NCI-H82 (cell line): ENCODE measurements around the gene ARRDC1.
"Not testable (repeated sequence)": the region's sequence is repeated elsewhere in the genome, so short reads cannot be mapped to it uniquely, and the experiment has no call there.

Experiments used
- DNase-seq: peaks from one replicate; lab custom pipeline; 2025; lab: John Stamatoyannopoulos, UW

Gene ARRDC1

DNA sequence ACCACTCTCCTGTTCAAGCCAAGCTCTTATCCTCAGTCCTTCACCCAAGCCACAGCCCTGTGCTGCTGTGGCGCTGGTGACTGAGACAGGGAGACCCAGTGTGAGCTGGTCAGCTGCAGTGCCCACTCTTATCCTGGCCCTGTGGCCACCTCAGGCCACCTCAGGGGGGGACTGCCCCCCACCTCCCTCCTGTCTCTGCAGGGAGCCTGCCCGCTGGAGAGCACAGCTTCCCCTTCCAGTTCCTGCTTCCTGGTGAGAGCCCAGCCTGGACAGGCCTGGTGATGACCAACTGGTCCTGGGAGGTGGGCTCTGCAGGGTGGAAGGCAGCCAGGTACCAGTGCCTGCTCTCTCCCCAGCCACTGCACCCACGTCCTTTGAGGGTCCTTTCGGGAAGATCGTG, 7.8 kb downstream of the ARRDC1 start:
- DNase-seq, result no peak

DNA sequence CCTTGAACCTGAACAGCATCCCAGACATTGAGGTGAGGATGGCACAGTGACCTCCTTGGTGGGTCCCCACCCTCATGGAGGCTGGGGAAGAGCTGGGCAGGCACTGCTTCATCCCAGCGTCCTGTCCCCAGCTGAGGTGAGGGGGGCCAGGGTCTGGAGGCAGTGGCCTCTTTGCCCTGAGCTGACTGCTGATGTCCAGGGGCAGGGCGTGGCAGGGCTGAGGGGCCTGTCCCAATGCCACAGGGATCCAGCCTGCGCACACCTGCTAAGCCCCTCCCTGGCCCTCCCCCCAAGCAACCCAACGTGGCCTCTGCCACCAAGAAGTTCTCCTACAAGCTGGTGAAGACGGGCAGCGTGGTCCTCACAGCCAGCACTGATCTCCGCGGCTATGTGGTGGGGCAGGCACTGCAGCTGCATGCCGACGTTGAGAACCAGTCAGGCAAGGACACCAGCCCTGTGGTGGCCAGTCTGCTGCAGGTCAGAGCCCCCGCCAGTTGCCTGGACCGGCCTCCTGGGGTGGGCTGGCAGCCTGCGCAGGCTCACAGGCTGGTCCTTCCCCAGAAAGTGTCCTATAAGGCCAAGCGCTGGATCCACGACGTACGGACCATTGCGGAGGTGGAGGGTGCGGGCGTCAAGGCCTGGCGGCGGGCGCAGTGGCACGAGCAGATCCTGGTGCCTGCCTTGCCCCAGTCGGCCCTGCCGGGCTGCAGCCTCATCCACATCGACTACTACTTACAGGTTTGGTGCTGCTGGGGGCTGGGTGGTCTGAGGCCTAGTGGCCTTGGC, 8.4 kb downstream of the ARRDC1 start:
- no peak for DNase-seq

DNA sequence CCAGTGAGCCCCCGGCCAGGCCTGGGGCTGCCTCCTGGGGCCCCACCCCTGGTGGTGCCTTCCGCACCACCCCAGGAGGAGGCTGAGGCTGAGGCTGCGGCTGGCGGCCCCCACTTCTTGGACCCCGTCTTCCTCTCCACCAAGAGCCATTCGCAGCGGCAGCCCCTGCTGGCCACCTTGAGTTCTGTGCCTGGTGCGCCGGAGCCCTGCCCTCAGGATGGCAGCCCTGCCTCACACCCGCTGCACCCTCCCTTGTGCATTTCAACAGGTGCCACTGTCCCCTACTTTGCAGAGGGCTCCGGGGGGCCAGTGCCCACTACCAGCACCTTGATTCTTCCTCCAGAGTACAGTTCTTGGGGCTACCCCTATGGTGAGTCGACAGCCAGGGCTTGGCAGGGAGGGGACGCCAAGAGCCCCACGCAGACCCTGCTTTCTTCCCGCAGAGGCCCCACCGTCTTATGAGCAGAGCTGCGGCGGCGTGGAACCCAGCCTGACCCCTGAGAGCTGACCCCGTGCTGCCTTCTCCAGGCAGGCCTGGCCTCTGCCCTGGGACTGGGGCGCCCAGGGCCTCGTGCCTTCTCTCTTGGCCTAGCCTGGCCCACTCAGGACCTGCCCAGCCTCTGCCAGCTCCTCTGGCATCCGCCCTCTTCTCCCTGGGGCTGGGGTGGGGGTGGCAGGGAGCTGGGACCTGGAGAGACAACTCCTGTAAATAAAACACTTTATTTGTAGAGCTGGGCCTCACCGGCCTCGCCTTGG, 9.3 kb downstream of the ARRDC1 start:
- DNase-seq, result no peak

DNA sequence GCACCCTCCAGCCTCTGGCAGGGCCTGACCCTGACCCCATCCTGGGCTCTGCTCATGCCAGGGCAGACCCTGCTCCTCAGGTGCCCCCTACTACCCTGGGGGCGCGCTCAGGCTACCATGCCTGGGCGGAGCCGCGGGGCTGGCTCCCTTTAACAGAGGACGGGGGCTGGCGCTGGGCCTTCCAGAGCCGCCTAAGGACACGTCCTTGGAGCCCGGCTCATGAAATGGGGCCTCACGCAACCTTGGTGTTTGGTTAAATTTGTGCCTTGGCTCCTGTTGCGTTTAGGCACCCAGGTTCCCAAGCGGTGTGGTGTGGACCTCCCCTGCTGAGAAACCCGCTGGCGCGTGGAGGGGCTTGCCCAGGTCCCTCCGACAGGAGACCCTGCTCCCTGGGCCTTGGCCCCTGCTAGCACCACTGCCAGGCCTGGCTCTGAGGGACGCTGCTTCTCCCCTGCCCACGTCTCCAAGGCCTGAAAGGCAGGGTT, 9.9 kb downstream of the ARRDC1 start:
- no peak for DNase-seq

DNA sequence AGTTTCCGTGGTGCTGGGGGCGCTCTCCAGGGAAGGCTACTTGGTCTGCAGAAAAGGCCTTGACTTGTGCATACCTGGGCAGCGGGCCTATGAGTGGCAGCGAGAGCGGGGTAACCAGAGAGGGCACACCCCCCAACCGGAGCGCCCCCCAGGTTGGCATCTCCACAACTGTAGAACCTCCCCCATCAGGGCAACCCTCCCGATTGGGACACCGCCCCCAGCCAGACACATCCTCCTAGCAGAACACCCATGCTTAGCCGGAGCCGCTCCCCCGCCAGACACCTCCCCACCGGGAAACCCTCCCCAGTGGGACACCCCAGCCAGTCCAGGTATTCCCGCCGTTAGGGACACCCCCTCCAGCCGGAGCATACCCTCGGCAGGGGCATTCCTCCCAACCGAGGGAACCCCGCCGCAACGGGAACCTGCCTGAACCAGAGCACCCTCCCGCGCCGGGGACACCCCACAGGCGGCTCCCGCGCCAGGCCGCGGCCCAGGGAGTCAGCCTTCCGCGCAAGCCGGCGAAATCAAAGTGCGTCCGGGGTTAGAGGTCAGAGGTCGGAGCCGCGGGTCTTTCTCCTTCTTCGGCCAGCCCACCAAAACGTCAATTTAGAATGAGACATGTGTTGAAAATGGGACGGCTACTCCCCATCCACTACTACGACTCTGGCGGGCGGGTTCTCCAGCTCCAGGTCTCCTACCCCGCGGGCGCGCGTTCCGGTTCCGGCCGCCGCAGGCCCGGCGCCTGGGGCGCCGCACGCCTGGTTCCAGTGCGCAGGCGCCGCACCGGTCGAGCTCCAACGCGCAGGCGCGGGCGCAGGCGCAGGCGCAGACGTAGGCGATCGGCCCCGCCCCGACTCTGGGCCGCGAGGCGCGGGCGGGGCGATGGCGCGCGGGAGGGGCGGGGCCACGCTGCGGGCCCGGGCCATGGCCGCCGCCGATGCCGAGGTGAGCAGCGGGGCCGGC, 12.9 kb downstream of the ARRDC1 start, which contains the start of gene EHMT1:
Gene EHMT1 (plus strand): TSS at position 901 of the 963 bp plus-strand sequence. CDS start 24 bp downstream, at position 925.
- DNase-seq, result peak; percentile 89

DNA sequence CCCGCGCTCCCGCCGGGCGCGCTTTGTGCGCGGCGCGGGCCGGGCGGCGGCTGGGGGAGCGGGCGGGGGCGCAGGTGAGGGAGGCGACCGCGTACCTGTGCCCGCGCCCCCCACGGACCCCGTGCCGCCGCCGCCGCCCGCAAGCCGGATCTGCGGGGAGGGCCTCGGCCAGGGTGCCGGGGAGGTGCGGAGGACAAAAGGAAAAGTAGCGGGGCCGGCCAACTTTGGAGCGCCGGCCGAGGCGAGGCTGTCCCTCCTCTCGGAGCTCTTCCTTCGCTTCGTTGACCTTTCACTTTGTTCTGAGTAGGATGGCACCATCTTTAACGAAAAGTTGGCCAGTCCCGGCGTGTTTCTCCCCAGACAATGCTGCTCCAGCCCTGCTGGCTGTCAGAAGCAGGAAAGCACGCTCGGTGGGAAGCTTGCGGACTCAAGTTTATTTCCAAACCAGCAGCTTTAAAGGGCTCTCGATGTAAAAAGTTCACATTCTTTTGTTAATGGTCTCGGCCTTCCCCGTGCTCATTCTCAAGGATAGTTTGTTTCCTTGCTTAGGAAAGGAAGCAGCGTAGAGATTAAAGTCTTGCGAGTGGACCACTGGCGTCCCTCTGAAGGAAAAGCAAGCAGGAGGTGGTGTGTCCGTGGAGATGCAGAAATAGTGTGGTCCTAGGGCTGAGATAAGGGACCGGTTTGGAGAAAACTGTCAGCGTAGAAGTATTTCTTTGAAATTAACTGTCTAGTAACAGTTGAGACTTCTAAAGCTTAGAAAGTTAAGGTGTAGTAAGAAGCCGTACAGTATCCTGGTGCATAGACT, 14.0 kb downstream of the ARRDC1 start:
- peak; percentile 27 for DNase-seq

DNA sequence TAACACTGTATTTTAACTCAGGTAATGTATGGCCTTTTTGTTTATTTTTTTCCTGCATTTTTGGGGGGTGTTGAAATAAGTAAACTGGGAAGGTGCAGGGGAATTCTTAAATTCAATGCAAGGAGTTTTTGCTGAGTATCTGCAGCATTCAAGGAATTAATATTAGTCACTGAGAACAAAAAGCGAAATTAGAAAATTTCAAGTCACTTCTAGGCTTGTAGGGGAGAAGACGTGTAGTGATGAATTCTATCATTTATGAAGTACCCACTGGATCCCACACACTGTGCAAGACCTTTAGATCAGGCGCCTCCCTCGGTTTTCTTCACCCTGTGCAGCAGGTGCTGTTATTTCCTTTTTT, 14.5 kb downstream of the ARRDC1 start:
- DNase-seq, result no peak

DNA sequence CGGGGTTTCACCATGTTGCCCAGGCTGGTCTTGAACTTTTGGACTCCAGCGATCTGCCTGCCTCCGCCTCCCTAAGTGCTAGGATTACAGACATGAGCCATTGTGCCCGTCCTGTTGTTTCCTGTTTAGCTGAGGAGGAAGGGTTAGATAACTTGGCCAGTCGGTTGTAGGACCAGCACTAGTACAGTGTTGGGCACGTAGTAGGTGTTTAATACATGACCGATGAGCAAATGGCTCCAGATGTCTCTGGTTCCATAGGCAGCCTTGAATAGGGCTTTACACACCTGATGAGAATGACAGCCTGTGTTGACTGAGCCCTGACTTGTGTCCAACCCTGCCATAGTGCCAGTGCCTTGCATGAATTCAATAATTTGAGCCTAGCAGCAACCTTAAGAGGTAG, 15.1 kb downstream of the ARRDC1 start:
- no peak for DNase-seq

DNA sequence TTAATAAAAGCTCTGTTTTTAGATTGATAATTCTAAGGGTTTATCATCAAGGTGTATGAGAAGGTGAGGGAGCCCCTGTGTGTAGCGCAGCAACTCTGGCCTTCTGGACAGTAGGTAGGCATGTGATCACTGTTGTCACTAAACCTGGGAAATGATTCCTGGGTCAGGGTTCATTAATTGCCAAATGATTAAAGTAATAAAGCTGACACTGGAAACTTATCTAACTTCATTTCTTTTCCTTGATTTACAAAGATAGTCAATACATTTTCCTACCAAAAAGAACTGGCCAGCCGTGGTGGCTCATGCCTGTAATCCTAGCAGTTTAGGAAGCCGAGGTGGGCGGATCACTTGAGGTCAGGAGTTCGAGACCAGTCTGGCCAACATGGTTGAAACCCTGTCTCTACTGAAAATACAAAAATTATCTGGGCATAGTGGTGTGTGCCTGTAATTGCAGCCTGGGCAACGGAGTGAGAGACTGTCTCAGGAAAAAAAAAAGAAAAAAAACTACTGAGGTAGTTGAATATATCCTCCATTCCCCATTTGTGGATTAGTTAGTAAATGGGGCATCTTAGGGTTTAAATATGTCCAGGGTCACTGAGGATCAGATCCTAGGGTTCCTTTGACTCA, 15.8 kb downstream of the ARRDC1 start:
- peak; percentile 33 for DNase-seq

DNA sequence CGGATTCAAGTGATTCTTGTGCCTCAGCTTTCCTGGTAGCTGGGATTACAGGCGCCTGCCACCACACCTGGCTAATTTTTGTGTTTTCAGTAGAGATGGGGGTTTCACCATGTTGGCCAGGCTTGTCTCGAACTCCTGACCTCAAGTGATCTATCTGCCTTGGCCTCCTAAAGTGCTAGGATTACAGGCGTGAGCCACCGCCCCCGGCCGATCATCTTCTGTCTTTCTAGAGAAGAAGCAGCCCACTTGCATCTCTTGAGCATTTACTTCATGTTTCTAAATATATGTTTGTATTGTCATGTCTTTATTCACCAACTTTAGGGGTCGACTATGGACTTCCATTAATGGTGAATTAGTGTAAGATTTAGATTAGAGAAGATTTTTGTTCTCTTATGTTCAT, 16.7 kb downstream of the ARRDC1 start:
- DNase-seq, result not testable (repeated sequence)

DNA sequence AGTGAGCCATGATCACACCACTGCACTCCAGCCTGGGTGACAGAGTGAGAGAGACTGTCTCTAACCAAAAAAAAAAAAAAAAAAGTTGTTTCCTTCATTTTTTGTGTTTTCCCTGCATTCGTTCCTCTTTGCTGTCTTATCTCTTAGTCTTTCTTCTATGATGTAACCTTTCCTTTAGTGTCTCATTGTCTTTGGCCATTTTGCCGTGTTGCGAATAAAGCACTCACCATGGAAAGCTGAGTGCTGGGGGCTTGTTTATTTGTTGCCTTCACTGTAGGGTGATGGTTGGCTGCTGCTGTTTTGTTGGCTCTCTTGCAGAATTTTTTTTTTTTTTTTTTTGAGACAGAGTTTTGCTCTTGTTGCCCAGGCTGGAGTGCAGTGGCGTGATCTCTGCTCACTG, 21.0 kb downstream of the ARRDC1 start:
- DNase-seq, result no peak

DNA sequence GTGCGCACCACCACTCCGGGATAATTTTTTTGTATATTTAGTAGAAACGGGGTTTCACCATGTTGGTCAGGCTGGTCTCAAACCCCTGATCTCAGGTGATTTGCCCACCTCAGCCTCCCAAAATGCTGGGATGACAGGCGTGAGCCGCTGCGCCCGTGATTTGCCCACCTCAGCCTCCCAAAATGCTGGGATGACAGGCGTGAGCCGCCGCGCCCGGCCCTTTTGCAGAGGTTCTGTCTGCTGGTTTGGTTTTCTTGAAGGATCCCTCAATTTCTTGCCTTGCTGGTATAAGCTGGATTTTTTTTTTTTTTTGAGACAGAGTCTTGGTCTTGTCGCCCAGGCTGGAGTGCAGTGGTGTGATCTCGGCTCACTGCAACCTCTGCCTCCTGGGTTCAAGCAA, 21.9 kb downstream of the ARRDC1 start:
- not testable (repeated sequence) for DNase-seq

DNA sequence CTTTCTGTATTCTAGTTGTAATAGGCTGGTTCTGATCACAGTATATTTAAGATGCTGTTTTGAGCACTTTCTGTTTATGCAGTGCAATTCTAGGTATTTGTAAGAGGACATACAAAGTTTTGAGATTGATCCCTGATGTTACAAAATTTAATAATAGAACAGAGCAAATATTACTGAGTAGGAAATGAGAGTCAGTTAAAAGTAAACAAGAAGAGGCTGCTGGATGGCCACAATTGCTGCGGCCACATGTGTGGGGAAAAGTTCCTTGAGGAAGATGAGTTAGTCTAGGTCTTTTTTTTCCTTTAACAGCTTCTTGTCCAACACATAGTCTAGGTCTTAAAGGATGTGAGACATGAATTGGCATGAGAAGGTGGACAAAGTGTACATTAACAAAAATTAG, 24.6 kb downstream of the ARRDC1 start:
- DNase-seq, result no peak

DNA sequence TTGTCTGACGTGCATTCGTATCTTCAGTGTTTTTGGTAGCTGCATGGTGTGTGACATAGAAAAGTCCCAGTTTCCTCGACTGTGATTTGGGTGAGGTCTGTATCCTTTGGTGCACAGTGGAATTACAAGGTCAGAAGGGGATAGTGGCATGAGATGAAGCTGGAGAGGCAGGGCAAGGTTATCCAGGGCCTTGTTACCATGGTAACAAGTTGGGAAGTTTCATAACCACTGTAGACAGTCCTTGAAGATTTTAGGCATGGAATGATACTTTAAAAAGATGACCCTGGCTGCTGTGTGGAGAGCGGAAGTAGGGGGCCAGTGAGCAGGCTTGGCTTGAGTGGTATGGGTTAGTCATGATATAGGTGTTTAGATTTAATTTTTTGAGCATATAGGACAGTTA, 25.2 kb downstream of the ARRDC1 start:
- DNase-seq, result no peak

DNA sequence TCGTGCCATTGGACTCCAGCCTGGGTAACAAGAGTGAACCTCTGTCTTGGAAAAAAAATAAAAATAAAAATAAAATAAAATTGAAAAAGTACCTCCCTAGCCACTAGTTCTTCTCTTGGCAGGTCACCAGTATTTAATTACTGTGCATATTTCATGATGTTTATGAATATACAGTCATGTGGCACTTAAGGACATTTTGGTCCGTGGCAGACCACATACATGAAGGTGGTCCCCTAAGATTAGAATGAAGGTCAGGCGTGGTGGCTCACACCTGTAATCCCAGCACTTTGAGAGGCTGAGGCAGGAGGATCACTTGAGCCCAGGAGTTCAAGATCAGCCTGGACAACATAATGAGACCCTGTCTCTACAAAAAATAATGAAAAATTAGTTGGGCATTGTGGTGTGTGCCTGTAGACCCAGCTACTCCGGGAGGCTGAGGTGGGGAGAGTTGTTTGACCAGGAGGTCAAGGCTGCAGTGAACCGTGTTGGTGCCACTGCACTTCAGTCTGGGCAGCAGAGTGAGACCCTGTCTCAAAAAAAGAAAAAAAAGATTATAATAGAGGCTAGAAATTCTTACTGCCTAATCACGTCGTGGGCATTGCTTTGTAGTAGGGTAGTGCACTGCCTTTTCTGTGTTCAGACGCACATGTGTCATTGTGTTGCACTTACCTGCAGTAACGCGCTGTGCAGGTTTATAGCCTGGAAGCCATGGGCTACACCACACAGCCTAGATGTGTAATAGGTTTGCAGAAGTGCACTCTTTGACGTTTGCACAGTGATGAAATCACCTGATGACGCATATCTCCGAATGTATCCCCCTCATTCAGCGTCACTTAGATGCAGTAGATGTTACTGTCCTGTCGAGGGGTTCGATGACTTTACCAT, 26.1 kb downstream of the ARRDC1 start:
- no peak for DNase-seq

DNA sequence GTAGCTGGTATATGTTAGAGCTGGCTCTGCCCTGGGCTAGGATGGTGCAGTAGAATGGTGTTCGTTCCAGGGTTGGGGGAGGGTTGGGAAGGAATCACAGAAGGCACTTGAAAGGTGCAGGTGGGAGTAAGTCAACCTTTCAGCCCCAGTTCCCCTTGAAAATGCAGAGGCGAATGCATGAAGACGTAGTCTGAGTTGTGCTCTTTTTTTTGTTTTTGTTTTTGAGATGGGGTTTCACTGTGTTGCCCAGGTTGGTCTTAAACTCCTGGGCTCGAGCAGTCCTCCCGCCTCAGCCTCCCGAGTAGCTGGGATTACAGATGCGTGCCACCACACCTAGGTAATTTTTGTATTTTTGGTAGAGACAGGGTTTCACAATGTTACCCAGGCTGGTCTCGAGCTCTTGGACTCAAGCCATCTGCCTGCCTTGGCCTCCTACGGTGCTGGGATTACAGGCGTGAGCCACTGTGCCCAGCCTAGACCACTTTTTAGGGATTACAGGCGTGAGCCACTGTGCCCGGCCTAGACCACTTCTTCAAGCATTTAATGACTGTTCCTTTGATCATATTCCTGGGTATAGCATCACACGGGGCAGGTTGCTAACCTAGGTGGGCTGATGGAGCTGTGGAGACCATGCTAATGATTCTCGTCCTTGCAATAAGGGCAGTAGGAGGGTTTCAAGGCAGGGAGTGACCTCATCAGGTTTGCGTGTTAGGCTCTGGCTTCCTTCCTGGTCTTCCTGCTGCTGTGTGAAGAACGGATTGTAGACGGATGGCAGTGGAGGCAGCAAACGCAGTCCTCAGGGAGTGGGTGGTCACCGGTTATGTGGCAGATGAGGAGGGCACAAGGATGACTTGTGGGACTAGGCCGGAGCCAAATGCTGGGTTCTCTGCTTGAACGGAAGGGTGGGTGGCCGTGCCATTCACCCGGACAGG, 27.0 kb downstream of the ARRDC1 start:
- DNase-seq, result no peak

DNA sequence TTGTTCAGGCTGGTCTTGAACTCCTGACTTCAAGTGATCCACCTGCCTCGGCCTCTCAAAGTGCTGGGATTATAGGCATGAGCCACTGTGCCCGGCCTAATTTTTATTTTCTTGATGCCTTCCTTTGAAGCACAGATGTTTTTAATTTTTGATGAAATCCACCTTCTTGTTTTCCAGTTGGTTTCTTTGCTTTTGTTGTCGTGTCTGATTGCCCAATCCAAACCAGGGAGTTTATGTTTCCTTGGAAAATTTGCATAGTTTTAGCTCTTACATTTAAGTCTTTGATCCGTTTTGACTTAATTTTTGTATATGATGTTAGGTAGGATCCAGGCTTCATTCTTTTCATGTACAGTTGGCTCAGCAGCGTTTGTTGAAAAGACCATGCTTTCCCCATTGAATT, 28.5 kb downstream of the ARRDC1 start:
- DNase-seq, result no peak

DNA sequence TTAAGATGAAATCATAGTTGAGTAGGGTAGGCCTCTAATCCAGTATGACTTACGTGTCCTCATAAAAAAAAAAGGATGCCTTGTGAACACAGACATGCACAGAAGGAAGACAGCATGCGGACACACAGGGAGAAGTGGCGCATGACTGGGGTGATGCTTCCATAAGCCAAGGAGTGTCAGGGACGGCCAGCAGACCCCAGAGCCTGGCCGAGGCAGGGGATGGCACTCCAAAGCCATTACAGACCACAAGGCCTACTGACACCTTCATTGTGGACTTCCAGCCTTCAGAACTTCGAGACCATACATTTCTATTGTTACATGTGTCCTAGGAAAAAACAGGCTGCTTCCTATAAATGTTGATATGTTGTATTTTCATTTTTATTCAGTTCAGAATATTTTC, 33.2 kb downstream of the ARRDC1 start:
- no peak for DNase-seq
